Measurements from ENCODE around the gene UGT1A3.
"Not testable (repeated sequence)": the region's sequence is repeated elsewhere in the genome, so short reads cannot be mapped to it uniquely, and the experiment has no call there.

GRCh38 chr2:233751212-233752009, 22.6 kb downstream of the UGT1A3 start:
- TF ChIP-seq CTCF (IDR thresholded peaks at IDR 0.05); POLR2A (IDR thresholded peaks at IDR 0.05); EP300 (IDR thresholded peaks at IDR 0.05; ENCODE audit: low read depth): not testable (repeated sequence)
